Measurements from ENCODE around the gene MEGF6. TPM values are rescaled to one million over a fixed set of nuclear protein-coding genes. Genes with fewer than 3 reads are reported as not detected.
A peak's percentile ranks its signal among the peaks of the same experiment; 100 is the strongest.

The MEGF6 gene
- total and polyA plus RNA-seq, 7 donors: 0.67 to 5.5 (median 3.7) TPM

DNA sequence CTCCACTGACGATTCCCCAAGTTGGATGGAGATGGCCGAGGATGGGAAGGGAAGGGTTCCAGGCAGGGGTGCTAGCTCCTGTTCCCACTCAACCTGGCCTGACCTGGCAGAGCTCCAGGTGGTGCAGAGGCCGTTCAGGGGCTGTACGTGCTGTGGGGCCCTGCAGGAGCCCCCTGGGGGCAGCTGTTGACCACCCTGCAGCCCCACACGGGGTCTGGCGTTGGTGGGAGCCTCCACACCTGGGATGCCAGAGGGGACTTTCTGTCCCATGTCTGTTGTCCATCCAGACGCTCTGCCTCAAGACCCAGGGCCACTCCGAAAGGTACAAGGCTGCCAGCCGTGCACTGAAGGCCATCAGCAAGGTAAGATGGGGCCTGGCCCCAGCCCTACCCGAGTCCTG, 136.9 kb downstream of the MEGF6 start:
- intact Hi-C loops (cut with DNase I): no loop called here
- Histone ChIP-seq H3K27ac (no peak overlapping the region), H3K4me1 (peaks cover 10% of the 10 kb centered on the region), H3K9me3 (no peaks in the 10 kb centered on the region), H3K4me3 (no peak overlapping the region), H3K27me3 (ENCODE audit: insufficient read depth in 3 of 3, low read length in 2 of 3) (no peaks in the 10 kb centered on the region), H3K36me3 (ENCODE audit: insufficient read depth in 1 of 2, low read depth in 1 of 2) (no peaks in the 10 kb centered on the region)
- TF ChIP-seq, protein P1, sequence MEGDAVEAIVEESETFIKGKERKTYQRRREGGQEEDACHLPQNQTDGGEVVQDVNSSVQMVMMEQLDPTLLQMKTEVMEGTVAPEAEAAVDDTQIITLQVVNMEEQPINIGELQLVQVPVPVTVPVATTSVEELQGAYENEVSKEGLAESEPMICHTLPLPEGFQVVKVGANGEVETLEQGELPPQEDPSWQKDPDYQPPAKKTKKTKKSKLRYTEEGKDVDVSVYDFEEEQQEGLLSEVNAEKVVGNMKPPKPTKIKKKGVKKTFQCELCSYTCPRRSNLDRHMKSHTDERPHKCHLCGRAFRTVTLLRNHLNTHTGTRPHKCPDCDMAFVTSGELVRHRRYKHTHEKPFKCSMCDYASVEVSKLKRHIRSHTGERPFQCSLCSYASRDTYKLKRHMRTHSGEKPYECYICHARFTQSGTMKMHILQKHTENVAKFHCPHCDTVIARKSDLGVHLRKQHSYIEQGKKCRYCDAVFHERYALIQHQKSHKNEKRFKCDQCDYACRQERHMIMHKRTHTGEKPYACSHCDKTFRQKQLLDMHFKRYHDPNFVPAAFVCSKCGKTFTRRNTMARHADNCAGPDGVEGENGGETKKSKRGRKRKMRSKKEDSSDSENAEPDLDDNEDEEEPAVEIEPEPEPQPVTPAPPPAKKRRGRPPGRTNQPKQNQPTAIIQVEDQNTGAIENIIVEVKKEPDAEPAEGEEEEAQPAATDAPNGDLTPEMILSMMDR (IDR thresholded peaks at IDR 0.05): no peak
- WGBS, 3 donors: 59 to 69% (median 62%) methylated on average over 10 of the region's 10 CpGs
- ATAC-seq: no peak
- DNase-seq: no peak

DNA sequence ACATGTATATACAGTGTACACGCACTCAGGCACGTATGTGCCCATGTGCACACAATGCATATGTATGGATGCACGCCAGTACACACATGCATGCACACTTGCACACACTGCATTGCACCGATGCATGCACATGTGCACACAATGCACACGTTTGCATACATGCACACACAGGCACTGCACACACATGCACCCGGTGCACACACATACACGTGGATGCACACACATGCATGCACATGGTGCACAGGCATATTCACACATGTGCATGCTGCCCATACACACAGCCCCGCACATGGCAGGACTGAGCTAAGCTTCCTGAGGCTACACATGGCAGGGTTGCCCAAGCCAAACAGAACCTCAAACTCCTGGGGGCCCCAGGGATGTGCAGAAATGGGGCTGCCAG, 137.3 kb downstream of the MEGF6 start:
- no peak for DNase-seq
- WGBS, 3 donors: 91 to 93% (median 91%) methylated on average over 8 of the region's 8 CpGs
- H3K4me1 ChIP-seq: peaks cover 10% of the 10 kb centered on the region
- ATAC-seq: no peak
- H3K4me3 ChIP-seq: no peak overlapping the region
- TF ChIP-seq, protein P1 (IDR thresholded peaks at IDR 0.05): no peak
- no peak overlapping the region for H3K27ac ChIP-seq
- no peaks in the 10 kb centered on the region for H3K36me3 ChIP-seq (ENCODE audit: insufficient read depth in 1 of 2, low read depth in 1 of 2)
- H3K27me3 ChIP-seq (ENCODE audit: insufficient read depth in 3 of 3, low read length in 2 of 3): no peaks in the 10 kb centered on the region
- intact Hi-C loops (cut with DNase I): no loop called here
- no peaks in the 10 kb centered on the region for H3K9me3 ChIP-seq

- TF ChIP-seq, protein P1 (IDR thresholded peaks at IDR 0.05): no peak
Observed at GRCh38 chr1:3473381-3473844, 137.9 kb downstream of the MEGF6 start.

GRCh38 chr1:3472906-3473305, 138.4 kb downstream of the MEGF6 start:
- H3K4me1 ChIP-seq: peaks cover 10% of the 10 kb centered on the region
- H3K36me3 ChIP-seq (ENCODE audit: insufficient read depth in 1 of 2, low read depth in 1 of 2): no peaks in the 10 kb centered on the region
- H3K9me3 ChIP-seq: no peaks in the 10 kb centered on the region
- intact Hi-C loops (cut with DNase I): no loop called here
- ATAC-seq (no peak), DNase-seq (peak in 1 of 2 donors; percentile 45)
- no peak overlapping the region for H3K4me3 ChIP-seq
- TF ChIP-seq, protein P1 (IDR thresholded peaks at IDR 0.05): no peak
- no peaks in the 10 kb centered on the region for H3K27me3 ChIP-seq (ENCODE audit: insufficient read depth in 3 of 3, low read length in 2 of 3)
- 87 to 92% (median 91%) methylated on average over 17 of the region's 17 CpGs for WGBS, 3 donors
- H3K27ac ChIP-seq: no peak overlapping the region

More at GRCh38 chr1:3473381-3473844, 137.9 kb downstream of the MEGF6 start:
- WGBS, 3 donors: 74 to 79% (median 77%) methylated on average over 20 of the region's 20 CpGs
- peaks cover 10% of the 10 kb centered on the region for H3K4me1 ChIP-seq
- intact Hi-C loops (cut with DNase I): no loop called here
- DNase-seq (peak in 1 of 2 donors; percentile 28), ATAC-seq (no peak)
- no peaks in the 10 kb centered on the region for H3K27me3 ChIP-seq (ENCODE audit: insufficient read depth in 3 of 3, low read length in 2 of 3)
- no peak overlapping the region for H3K27ac ChIP-seq
- no peaks in the 10 kb centered on the region for H3K36me3 ChIP-seq (ENCODE audit: insufficient read depth in 1 of 2, low read depth in 1 of 2)
- no peaks in the 10 kb centered on the region for H3K9me3 ChIP-seq
- no peak overlapping the region for H3K4me3 ChIP-seq
